ENCODE results near the gene GXYLT1. TPM values are rescaled to one million over a fixed set of nuclear protein-coding genes. Genes with fewer than 3 reads are reported as not detected.
A peak's percentile ranks its signal among the peaks of the same experiment; 100 is the strongest.

The GXYLT1 gene
- total and polyA plus RNA-seq, 2 of the 13 experiments (the other 11 are each of a cell fraction or from before 2014, with no cell fraction given): 7.8 to 17.0 TPM

GRCh38 chr12:42143452-42144157, 1.1 kb downstream of the GXYLT1 start (continued):
- no peak for TF ChIP-seq ZFP36L1 (CRISPR knock-in tag; IDR thresholded peaks at IDR 0.05)

GRCh38 chr12:42141981-42142606, 2.6 kb downstream of the GXYLT1 start:
- peak overlapping the region; percentile 94; the same call in 1 of the 2 replicates for H3K4me2 ChIP-seq (ENCODE audit: low read depth, low read length)
- H3K4me3 ChIP-seq (replicated peaks in 1 of 3; ENCODE audit: insufficient read depth in 1 of 3, low read depth in 2 of 3, low read length in 3 of 3): no peak overlapping the region

More at GRCh38 chr12:42141981-42142606, 2.6 kb downstream of the GXYLT1 start:
- H3K4me1 ChIP-seq (ENCODE audit: insufficient read depth, low read length): peaks cover 54% of the 10 kb centered on the region
- no peak overlapping the region for H3K27ac ChIP-seq (ENCODE audit: extremely low read length, insufficient read depth, low read length)
- ATAC-seq (no peak), FAIRE-seq (no peak), DNase-seq (ENCODE audit: low spot score) (no peak)
- peak; percentile 78 for TF ChIP-seq ZNF770 (CRISPR knock-in tag; IDR thresholded peaks at IDR 0.05)
- TF ChIP-seq, protein P1, sequence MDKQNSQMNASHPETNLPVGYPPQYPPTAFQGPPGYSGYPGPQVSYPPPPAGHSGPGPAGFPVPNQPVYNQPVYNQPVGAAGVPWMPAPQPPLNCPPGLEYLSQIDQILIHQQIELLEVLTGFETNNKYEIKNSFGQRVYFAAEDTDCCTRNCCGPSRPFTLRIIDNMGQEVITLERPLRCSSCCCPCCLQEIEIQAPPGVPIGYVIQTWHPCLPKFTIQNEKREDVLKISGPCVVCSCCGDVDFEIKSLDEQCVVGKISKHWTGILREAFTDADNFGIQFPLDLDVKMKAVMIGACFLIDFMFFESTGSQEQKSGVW (CRISPR knock-in tag; IDR thresholded peaks at IDR 0.05; ENCODE audit: borderline replicate concordance): no peak
- no peaks in the 10 kb centered on the region for H3K9me3 ChIP-seq (ENCODE audit: low read length)
- H2AFZ ChIP-seq (ENCODE audit: low read length): no peak overlapping the region
- intact Hi-C loops (cut with micrococcal nuclease; ENCODE audit: unreplicated experiment): loop anchor here (5.0 kb wide), 1 partner anchor 95 kb away; the partner anchor contains the start of gene YAF2
- H3K36me3 ChIP-seq (replicated peaks in 1 of 2; ENCODE audit: control insufficient read depth in 1 of 2, insufficient read depth in 2 of 2, low read length in 2 of 2): no peaks in the 10 kb centered on the region
- no peaks in the 10 kb centered on the region for H3K27me3 ChIP-seq (ENCODE audit: control insufficient read depth in 1 of 2, insufficient read depth in 2 of 2, low read length in 2 of 2)
- in situ Hi-C loops (cut with HindIII; ENCODE audit: extremely low pct_ligation_motif_present, low pct_unique_long_range_greater_than_20kb): no loop called here
- WGBS (ENCODE audit: low lambda C conversion rate): 64% methylated on average over 3 of the region's 3 CpGs
- ChIA-PET CTCF (ENCODE audit: low intra/inter-chr PET ratio, low total read pairs) (interaction anchor here (0.7 kb wide), 1 partner anchor 197 kb away, joined by 3 read pairs; no protein-coding TSS in a partner anchor), POLR2A (no interaction called here)
- no peak overlapping the region for H3K9ac ChIP-seq (ENCODE audit: insufficient read depth, low read depth, low read length)
- no TSS peak for BruUV-seq (replicated peaks)
- H3K79me2 ChIP-seq (ENCODE audit: insufficient read depth, low read length): peaks cover 54% of the 10 kb centered on the region
- peaks cover 21% of the 10 kb centered on the region for H4K20me1 ChIP-seq (ENCODE audit: insufficient read depth, low read length)

Measured in HepG2 (cell line).